Panc1 (cell line): ENCODE results near the gene PDE6A. TPM values are rescaled to one million over a fixed set of nuclear protein-coding genes. Genes with fewer than 3 reads are reported as not detected.

Experiments
- ATAC-seq: fragments of 200-7000 bp; cut with Tn5 transposase; 2 replicates; pipeline ENCODE4 v1.9.1; 2020; ENCODE audit warnings: mild to moderate bottlenecking, moderate library complexity
- BruUV-seq: library from RNA; stranded (reverse); fragments of 400-500 nt; replicated peaks from 2 replicates; lab custom pipeline; 2021; lab: Mats Ljungman, UMichigan
- CTCF ChIA-PET: fragments of 300-600 bp; sonication (Branson Sonifier 250); formaldehyde crosslinking; loops from one replicate; lab custom pipeline; 2022; ENCODE audit warnings: antibody characterized with exemption; lab: Charles Lee
- POLR2A ChIA-PET: fragments of 300-600 bp; sonication (Branson Sonifier 250); formaldehyde crosslinking; loops from one replicate; lab custom pipeline; 2022; ENCODE audit warnings: antibody characterized with exemption; lab: Charles Lee
- DNase-seq: peaks from one replicate; pipeline ENCODE4 v3.0.0-alpha.2; 2010; ENCODE audit warnings: low read depth, low spot score
- H3K27ac ChIP-seq: 2 replicates; pipeline ENCODE4 v1.5.1; 2011; ENCODE audit warnings: mild to moderate bottlenecking, low read length, inconsistent platforms
- H3K27me3 ChIP-seq: fragments of 200-500 bp; sonication (Bioruptor generic); 2 replicates; pipeline ENCODE4 v1.6.0; 2014; ENCODE audit warnings: low read length, inconsistent platforms; ENCODE audit not compliant: control insufficient read depth, insufficient read depth
- H3K36me3 ChIP-seq: fragments of 200-500 bp; sonication (Bioruptor generic); 2 replicates; pipeline ENCODE4 v1.5.1; 2014; ENCODE audit warnings: inconsistent platforms, mild to moderate bottlenecking, low read length, moderate library complexity; ENCODE audit not compliant: control insufficient read depth, insufficient read depth
- H3K4me1 ChIP-seq: 2 replicates; pipeline ENCODE4 v1.5.1; 2011; ENCODE audit warnings: inconsistent platforms, mild to moderate bottlenecking, low read length, moderate library complexity; ENCODE audit not compliant: control insufficient read depth, insufficient read depth
- H3K4me3 ChIP-seq, 2 experiments: 2 replicates each; pipeline ENCODE4 v1.5.1; 2011 to 2012; ENCODE audit warnings: low read depth in 2 of 2, low read length in 2 of 2, mild to moderate bottlenecking in 2 of 2, inconsistent platforms in 1 of 2, moderate library complexity in 1 of 2
- H3K9me3 ChIP-seq: fragments of 200-500 bp; sonication (Bioruptor generic); 2 replicates; pipeline ENCODE4 v1.5.1; 2014; ENCODE audit warnings: low read depth, mild to moderate bottlenecking, inconsistent platforms, low read length, moderate library complexity; ENCODE audit not compliant: control insufficient read depth, insufficient read depth
- CTCF ChIP-seq: fragments of 450-650 bp; IDR thresholded peaks from 2 replicates; pipeline ENCODE4 v1.5.1; 2017; ENCODE audit warnings: mild to moderate bottlenecking
- POLR2AphosphoS5 ChIP-seq: IDR thresholded peaks from 2 replicates; pipeline ENCODE4 v1.6.1; 2012; ENCODE audit warnings: mild to moderate bottlenecking, low read depth, low read length, moderate library complexity
- REST ChIP-seq, 2 experiments: IDR thresholded peaks; 2 replicates each; pipeline ENCODE4 v1.6.1; 2011 to 2012; ENCODE audit warnings: low read depth in 2 of 2, control low read depth in 1 of 2, low read length in 1 of 2, mild to moderate bottlenecking in 1 of 2, moderate library complexity in 1 of 2; ENCODE audit not compliant: insufficient read depth in 1 of 2
- SIN3A ChIP-seq: IDR thresholded peaks from 2 replicates; pipeline ENCODE4 v1.6.1; 2012; ENCODE audit warnings: low read depth, mild to moderate bottlenecking, low read length, moderate library complexity, borderline replicate concordance; ENCODE audit not compliant: insufficient read depth
- TCF7L2 ChIP-seq: IDR thresholded peaks from 2 replicates; pipeline ENCODE4 v1.6.1; 2011; ENCODE audit warnings: mild to moderate bottlenecking, low read depth, low read length, inconsistent platforms
- in situ Hi-C: cut with HindIII; loops from 2 replicates; pipeline ENCODE4 v1.10.0; 2016; ENCODE audit warnings: low sequenced_read_pairs, low pct_unique_long_range_greater_than_20kb
- intact Hi-C: fragments of 100-400 bp; cut with micrococcal nuclease; formaldehyde crosslinking; loops from one replicate; pipeline ENCODE4 v1.10.0; 2022; ENCODE audit not compliant: unreplicated experiment
- total RNA-seq: library from RNA; stranded (reverse); gene quantifications from one replicate; pipeline ENCODE4 v1.2.1, GENCODE V29; 2021; ENCODE audit not compliant: unreplicated experiment

Gene PDE6A
- total RNA-seq, 1 experiment from 2014 or later: 0.33 TPM

- intact Hi-C loops (no loop called here), in situ Hi-C loops (no loop called here)
- H3K4me3 ChIP-seq: no peak overlapping the region
- TF ChIP-seq CTCF (no peak), TCF7L2 (no peak), SIN3A (no peak), REST (IDR thresholded peaks at IDR 0.05; ENCODE audit: insufficient read depth in 1 of 2, low read depth in 2 of 2, low read length in 1 of 2) (no peak), POLR2AphosphoS5 (no peak)
- ChIA-PET POLR2A (no interaction called here), CTCF (no interaction called here)
- DNase-seq (no peak), ATAC-seq (no peak)
- no peak overlapping the region for H3K27ac ChIP-seq
- H3K4me1 ChIP-seq: peaks cover 3% of the 10 kb centered on the region; the same call in 1 of the 2 replicates
- no TSS peak for BruUV-seq
- H3K36me3 ChIP-seq: peaks cover 27% of the 10 kb centered on the region
- no peaks in the 10 kb centered on the region for H3K9me3 ChIP-seq
- no peaks in the 10 kb centered on the region for H3K27me3 ChIP-seq
Measured at GRCh38 chr5:149982505-149982904, 37.9 kb upstream of the PDE6A start.

DNA sequence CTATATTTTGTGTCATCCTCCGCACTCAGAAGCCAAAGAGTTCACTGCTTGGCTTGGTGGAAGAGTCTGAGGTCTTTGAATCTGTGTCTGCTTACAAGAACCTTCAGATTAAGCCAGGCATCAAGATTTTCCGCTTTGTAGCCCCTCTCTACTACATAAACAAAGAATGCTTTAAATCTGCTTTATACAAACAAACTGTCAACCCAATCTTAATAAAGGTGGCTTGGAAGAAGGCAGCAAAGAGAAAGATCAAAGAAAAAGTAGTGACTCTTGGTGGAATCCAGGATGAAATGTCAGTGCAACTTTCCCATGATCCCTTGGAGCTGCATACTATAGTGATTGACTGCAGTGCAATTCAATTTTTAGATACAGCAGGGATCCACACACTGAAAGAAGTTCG lies 36.6 kb upstream of the PDE6A start:
- ChIA-PET CTCF (interaction anchor here (0.6 kb wide), 1 partner anchor 364 kb away, joined by 3 read pairs; no protein-coding TSS in a partner anchor), POLR2A (interaction anchor here (0.6 kb wide), 2 partner anchors 298 to 500 kb away, joined by 3 read pairs; no protein-coding TSS in a partner anchor)
- Histone ChIP-seq H3K4me1 (peaks cover 3% of the 10 kb centered on the region; the same call in 1 of the 2 replicates), H3K36me3 (peaks cover 31% of the 10 kb centered on the region), H3K27me3 (no peaks in the 10 kb centered on the region), H3K9me3 (no peaks in the 10 kb centered on the region), H3K27ac (no peak overlapping the region), H3K4me3 (no peak overlapping the region)
- BruUV-seq: no TSS peak
- no peak for DNase-seq
- ATAC-seq: no peak
- TF ChIP-seq SIN3A (no peak), POLR2AphosphoS5 (no peak), TCF7L2 (no peak), CTCF (no peak), REST (IDR thresholded peaks at IDR 0.05; ENCODE audit: insufficient read depth in 1 of 2, low read depth in 2 of 2, low read length in 1 of 2) (no peak)
- intact Hi-C loops: no loop called here
- in situ Hi-C loops: no loop called here
